Gastrocnemius medialis (tissue), 4 donors: Measurements from ENCODE around the gene TMEM154. TPM values are rescaled to one million over a fixed set of nuclear protein-coding genes. Genes with fewer than 3 reads are reported as not detected.

Experiments used
- ATAC-seq, 2 donors: fragments of 150-250 bp; one replicate each; pipeline ENCODE4 v1.9.1; 2016
- DNase-seq, 2 donors: peaks; one replicate each; pipeline ENCODE4 v3.0.0-alpha.2; 2019
- H3K27ac ChIP-seq, 4 donors: fragments of 200-600 bp; sonication (generic); 1 replicate in 1 of 4; 2 replicates in 3 of 4; pipeline ENCODE4 v1.5.1; 2016 to 2018; ENCODE audit warnings: mild to moderate bottlenecking in 2 of 4, moderate library complexity in 1 of 4
- H3K27me3 ChIP-seq, 3 donors: fragments of 200-600 bp; sonication (generic) in 2 of 3; 1 replicate in 1 of 3; 2 replicates in 2 of 3; pipeline versions ENCODE4 v1.5.1 to v1.6.0; 2016 to 2019; ENCODE audit warnings: mild to moderate bottlenecking in 1 of 3, moderate library complexity in 1 of 3
- H3K36me3 ChIP-seq, 2 donors: fragments of 200-600 bp; sonication (generic) in 1 of 2; one replicate each; pipeline ENCODE4 v1.5.1; 2017 to 2018
- H3K4me1 ChIP-seq, 2 donors: fragments of 200-600 bp; sonication (generic) in 1 of 2; one replicate each; pipeline ENCODE4 v1.5.1; 2016 to 2017; ENCODE audit warnings: mild to moderate bottlenecking in 2 of 2
- H3K4me3 ChIP-seq, 4 donors: fragments of 200-600 bp; sonication (generic) in 3 of 4; 1 replicate in 1 of 4; 2 replicates in 3 of 4; pipeline ENCODE4 v1.5.1; 2016 to 2019; ENCODE audit warnings: mild to moderate bottlenecking in 2 of 4
- H3K9me3 ChIP-seq, 3 donors: fragments of 200-600 bp; sonication (generic) in 2 of 3; 1 replicate in 1 of 3; 2 replicates in 2 of 3; pipeline ENCODE4 v1.5.1; 2016 to 2019
- CTCF ChIP-seq, 5 experiments: fragments of 450-650 bp in 3 of 5; fragments of 200-600 bp in 2 of 5; sonication (generic) in 2 of 5; IDR thresholded peaks in 4 of 5; conservative IDR thresholded peaks in 1 of 5; 1 replicate in 4 of 5; 2 replicates in 1 of 5; pipeline ENCODE4 v1.5.1; 2016 to 2019; ENCODE audit warnings: antibody characterized with exemption in 5 of 5, mild to moderate bottlenecking in 3 of 5, moderate library complexity in 3 of 5
- POLR2A ChIP-seq, 2 donors: fragments of 450-650 bp; IDR thresholded peaks; one replicate each; pipeline ENCODE4 v1.6.1; 2017; ENCODE audit warnings: antibody characterized with exemption in 2 of 2, mild to moderate bottlenecking in 2 of 2, moderate library complexity in 2 of 2
- in situ Hi-C, 4 donors: fragments of 200-750 bp; cut with MboI; loops; one replicate each; pipeline versions ENCODE4 v1.15.0 to v1.8.0; 2017; ENCODE audit warnings: low sequenced_read_pairs in 4 of 4
- intact Hi-C: fragments of 100-400 bp; cut with DNase I; formaldehyde crosslinking; loops from one replicate; pipeline ENCODE4 v1.15.1; 2023; ENCODE audit warnings: low total_unique reads
- total RNA-seq, 4 donors: library from RNA; depleted of rRNA; stranded (reverse); fragments of >200 nt; gene quantifications; one replicate each; pipeline versions ENCODE4 v1.1.0 to v1.2.3, GENCODE V29; 2016

Gene TMEM154
- total RNA-seq = 1 to 10 TPM in 2 of 4 donors, under 1 TPM in 2; 0.15 to 2.0 (median 0.70) TPM

GRCh38 chr4:152679414-152680281, at the start of gene TMEM154:
TMEM154 (minus strand) TSS chr4:152679997; CDS start chr4:152679933, 64 bp downstream.
- Histone ChIP-seq H3K9me3 (no peaks in the 10 kb centered on the region), H3K27me3 (no peaks in the 10 kb centered on the region), H3K27ac (peak within 1 kb of the TSS in 1 of 4 donors; percentile 44), H3K4me1 (peaks cover 0 to 11% of the 10 kb centered on the region in 2 donors), H3K4me3 (peak within 1 kb of the TSS; percentile 46 to 62 (median 54)), H3K36me3 (no peaks in the 10 kb centered on the region)
- in situ Hi-C loops (no loop called here), intact Hi-C loops (no loop called here)
- DNase-seq = peak in 1 of 2 donors; percentile 27
- TF ChIP-seq CTCF (IDR thresholded peaks at IDR 0.05 in 4 of 5, conservative IDR thresholded peaks at IDR 0.05 in 1 of 5) (no peak), POLR2A (IDR thresholded peaks at IDR 0.05) (no peak)
- ATAC-seq = peak; percentile 58 to 77

GRCh38 chr4:152729466-152729865, 49.7 kb upstream of the TMEM154 start:
- no peaks in the 10 kb centered on the region for H3K4me1 ChIP-seq
- H3K36me3 ChIP-seq = no peaks in the 10 kb centered on the region
- H3K4me3 ChIP-seq = no peak overlapping the region
- TF ChIP-seq POLR2A (IDR thresholded peaks at IDR 0.05) (no peak), CTCF (IDR thresholded peaks at IDR 0.05 in 4 of 5, conservative IDR thresholded peaks at IDR 0.05 in 1 of 5) (no peak)
- intact Hi-C loops (no loop called here), in situ Hi-C loops (no loop called here)
- no peaks in the 10 kb centered on the region for H3K27me3 ChIP-seq
- no peak for DNase-seq
- no peak overlapping the region for H3K27ac ChIP-seq
- ATAC-seq = no peak
- no peaks in the 10 kb centered on the region for H3K9me3 ChIP-seq

GRCh38 chr4:152728343-152728742, 48.5 kb upstream of the TMEM154 start:
- Histone ChIP-seq H3K9me3 (no peaks in the 10 kb centered on the region), H3K27ac (no peak overlapping the region), H3K36me3 (no peaks in the 10 kb centered on the region), H3K4me3 (no peak overlapping the region), H3K4me1 (no peaks in the 10 kb centered on the region), H3K27me3 (no peaks in the 10 kb centered on the region)
- in situ Hi-C loops (no loop called here), intact Hi-C loops (no loop called here)
- DNase-seq (no peak), ATAC-seq (no peak)
- no peak for TF ChIP-seq CTCF (IDR thresholded peaks at IDR 0.05 in 4 of 5, conservative IDR thresholded peaks at IDR 0.05 in 1 of 5)

- intact Hi-C loops = no loop called here
These were observed 48.0 kb upstream of the TMEM154 start for GRCh38 chr4:152727784-152728183.

More at GRCh38 chr4:152727784-152728183, 48.0 kb upstream of the TMEM154 start:
- H3K27ac ChIP-seq = no peak overlapping the region
- H3K4me1 ChIP-seq = no peaks in the 10 kb centered on the region
- ATAC-seq (no peak), DNase-seq (no peak)
- no peaks in the 10 kb centered on the region for H3K36me3 ChIP-seq
- TF ChIP-seq POLR2A (IDR thresholded peaks at IDR 0.05) (no peak), CTCF (IDR thresholded peaks at IDR 0.05 in 4 of 5, conservative IDR thresholded peaks at IDR 0.05 in 1 of 5) (no peak)
- in situ Hi-C loops = no loop called here
- H3K9me3 ChIP-seq = no peaks in the 10 kb centered on the region
- no peak overlapping the region for H3K4me3 ChIP-seq
- H3K27me3 ChIP-seq = no peaks in the 10 kb centered on the region
